NCI-H446 treated with DMSO at 0.1 percent for 48 hours (cell line): ENCODE data around the gene CCDC88C.

Experiments used
- DNase-seq: peaks from one replicate; lab custom pipeline; 2025; lab: John Stamatoyannopoulos, UW

Gene CCDC88C

GRCh38 chr14:91363776-91364523 lies 53.7 kb downstream of the CCDC88C start:
- no peak for DNase-seq

- no peak for DNase-seq
Observed at GRCh38 chr14:91361233-91361811, 56.3 kb downstream of the CCDC88C start.

- DNase-seq = no peak
Observed at GRCh38 chr14:91360490-91361232, 57.0 kb downstream of the CCDC88C start.

- no peak for DNase-seq
Observed at GRCh38 chr14:91358654-91359220, 58.9 kb downstream of the CCDC88C start.

- DNase-seq = no peak
Observed at GRCh38 chr14:91358025-91358319, 59.6 kb downstream of the CCDC88C start.

GRCh38 chr14:91357272-91358024 lies 60.2 kb downstream of the CCDC88C start:
- no peak for DNase-seq

GRCh38 chr14:91356181-91356763 lies 61.3 kb downstream of the CCDC88C start:
- DNase-seq = no peak

- DNase-seq = no peak
Observed at GRCh38 chr14:91354979-91355685, 62.5 kb downstream of the CCDC88C start.

GRCh38 chr14:91354221-91354916 lies 63.3 kb downstream of the CCDC88C start:
- no peak for DNase-seq

GRCh38 chr14:91352728-91353692 lies 64.6 kb downstream of the CCDC88C start:
- DNase-seq = no peak

GRCh38 chr14:91352053-91352452 lies 65.6 kb downstream of the CCDC88C start:
- no peak for DNase-seq

- no peak for DNase-seq
Observed at GRCh38 chr14:91351512-91351862, 66.1 kb downstream of the CCDC88C start.

- DNase-seq = no peak
Observed at GRCh38 chr14:91350813-91351511, 66.7 kb downstream of the CCDC88C start.

GRCh38 chr14:91350483-91350812 lies 67.2 kb downstream of the CCDC88C start:
- no peak for DNase-seq

GRCh38 chr14:91349481-91350074 lies 68.0 kb downstream of the CCDC88C start:
- DNase-seq = no peak

- no peak for DNase-seq
Observed at GRCh38 chr14:91348845-91349465, 68.7 kb downstream of the CCDC88C start.

- DNase-seq = no peak
Observed at GRCh38 chr14:91346838-91347173, 70.8 kb downstream of the CCDC88C start.

- no peak for DNase-seq
Observed at GRCh38 chr14:91344096-91344495, 73.5 kb downstream of the CCDC88C start.
